GM20000 (cell line): Measurements from ENCODE around the gene TMEM165.

Experiments
- DNase-seq: peaks from one replicate; pipeline ENCODE4 v3.0.0; 2012; ENCODE audit warnings: low spot score
- TF ChIP-seq, protein P1 (sequence below): IDR thresholded peaks from 2 replicates; pipeline ENCODE4 v1.5.1; 2012; ENCODE audit warnings: mild to moderate bottlenecking, control low read depth; ENCODE audit errors: extremely low read depth, missing control alignments

The TMEM165 gene

DNA sequence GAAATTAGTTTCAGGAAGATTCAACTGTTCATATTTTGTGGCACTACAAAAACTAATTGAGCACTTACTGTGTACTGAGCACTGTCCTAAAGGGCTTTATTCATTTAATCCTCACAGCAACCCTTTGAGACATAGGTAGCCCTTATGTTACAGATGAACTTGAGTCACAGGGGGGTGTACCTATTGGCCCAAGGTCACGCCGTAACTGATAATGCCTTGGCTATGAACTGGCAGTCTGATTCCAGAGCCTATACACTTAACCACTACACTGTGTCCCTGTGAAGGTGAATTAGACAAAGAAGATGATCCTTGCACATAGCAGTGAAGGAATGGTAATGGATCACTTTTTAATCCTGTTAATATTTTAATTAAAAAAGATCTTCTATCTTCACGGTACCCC, 12.0 kb downstream of the TMEM165 start:
- TF ChIP-seq, protein P1, sequence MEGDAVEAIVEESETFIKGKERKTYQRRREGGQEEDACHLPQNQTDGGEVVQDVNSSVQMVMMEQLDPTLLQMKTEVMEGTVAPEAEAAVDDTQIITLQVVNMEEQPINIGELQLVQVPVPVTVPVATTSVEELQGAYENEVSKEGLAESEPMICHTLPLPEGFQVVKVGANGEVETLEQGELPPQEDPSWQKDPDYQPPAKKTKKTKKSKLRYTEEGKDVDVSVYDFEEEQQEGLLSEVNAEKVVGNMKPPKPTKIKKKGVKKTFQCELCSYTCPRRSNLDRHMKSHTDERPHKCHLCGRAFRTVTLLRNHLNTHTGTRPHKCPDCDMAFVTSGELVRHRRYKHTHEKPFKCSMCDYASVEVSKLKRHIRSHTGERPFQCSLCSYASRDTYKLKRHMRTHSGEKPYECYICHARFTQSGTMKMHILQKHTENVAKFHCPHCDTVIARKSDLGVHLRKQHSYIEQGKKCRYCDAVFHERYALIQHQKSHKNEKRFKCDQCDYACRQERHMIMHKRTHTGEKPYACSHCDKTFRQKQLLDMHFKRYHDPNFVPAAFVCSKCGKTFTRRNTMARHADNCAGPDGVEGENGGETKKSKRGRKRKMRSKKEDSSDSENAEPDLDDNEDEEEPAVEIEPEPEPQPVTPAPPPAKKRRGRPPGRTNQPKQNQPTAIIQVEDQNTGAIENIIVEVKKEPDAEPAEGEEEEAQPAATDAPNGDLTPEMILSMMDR, result no peak
- no peak for DNase-seq

GRCh38 chr4:55409468-55410171, 13.9 kb downstream of the TMEM165 start:
- DNase-seq, result peak; percentile 16
- TF ChIP-seq, protein P1, result peak; percentile 31

DNA sequence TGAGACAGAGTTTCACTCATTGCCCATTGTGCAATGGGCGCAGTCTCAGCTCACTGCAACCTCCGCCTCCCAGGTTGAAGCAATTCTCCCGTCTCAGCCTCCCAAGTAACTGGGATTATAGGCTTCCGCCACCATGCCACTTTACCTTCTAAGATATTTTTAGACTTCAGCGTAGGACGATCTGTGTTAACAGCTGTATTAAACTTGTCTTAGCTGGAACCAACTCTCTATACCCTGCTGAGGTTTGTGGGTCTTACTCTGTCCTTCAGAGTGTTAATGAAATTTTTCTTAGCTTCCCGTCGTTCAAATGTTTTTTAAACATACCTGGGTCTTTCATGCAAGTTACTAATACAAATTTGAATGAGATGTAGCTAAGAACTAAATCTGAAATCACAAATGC, 14.7 kb downstream of the TMEM165 start:
- TF ChIP-seq, protein P1, result no peak
- no peak for DNase-seq

GRCh38 chr4:55411621-55412020, 15.9 kb downstream of the TMEM165 start:
- DNase-seq, result no peak
- TF ChIP-seq, protein P1, result no peak

GRCh38 chr4:55416176-55416575, 20.4 kb downstream of the TMEM165 start:
- TF ChIP-seq, protein P1, result no peak

GRCh38 chr4:55424791-55425190, 29.0 kb downstream of the TMEM165 start:
- TF ChIP-seq, protein P1, result no peak
- no peak for DNase-seq

More at GRCh38 chr4:55416176-55416575, 20.4 kb downstream of the TMEM165 start:
- no peak for DNase-seq

DNA sequence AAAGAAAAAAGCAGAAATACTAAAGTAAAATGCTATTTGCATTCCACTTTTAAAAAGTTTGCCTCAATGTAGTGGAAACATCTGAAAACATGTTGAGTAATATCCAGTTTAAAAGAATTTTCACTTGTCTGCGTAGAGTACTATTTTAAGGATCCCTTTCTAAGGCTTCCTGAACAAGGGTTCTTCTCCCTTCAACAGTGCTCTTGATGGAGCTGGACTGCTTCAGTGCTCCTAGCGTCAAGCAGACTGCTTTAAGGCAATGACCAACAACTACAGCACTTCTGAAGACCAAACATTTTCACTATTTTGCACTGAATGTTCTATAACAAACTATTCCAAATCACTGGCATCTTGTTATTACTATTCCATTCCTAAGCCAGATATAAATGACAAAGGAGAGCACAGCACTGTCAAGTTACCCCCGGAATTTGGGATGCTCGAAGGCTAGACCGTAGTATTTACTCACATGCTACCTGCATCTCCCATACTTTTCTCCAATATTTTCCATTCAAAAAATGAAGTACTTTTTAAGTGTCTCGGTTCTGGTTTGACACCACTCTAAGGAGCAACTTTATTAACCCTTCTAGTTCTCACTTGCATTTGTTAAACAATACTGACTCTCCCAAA, 36.1 kb downstream of the TMEM165 start:
- TF ChIP-seq, protein P1, result no peak
- DNase-seq, result no peak
